Activated CD8-positive, alpha-beta memory T cell treated with anti-CD3 and anti-CD28 coated beads for 4 hours (primary cell): Measurements from ENCODE around the gene PRLHR.

Source experiments
- DNase-seq, 2 donors: peaks; one replicate each; pipeline ENCODE4 v3.0.0-alpha.2; 2020; ENCODE audit warnings: low read depth in 2 of 2

PRLHR gene

GRCh38 chr10:118587881-118588651 lies 7.4 kb downstream of the PRLHR start:
- no peak for DNase-seq

GRCh38 chr10:118586911-118587310 lies 8.5 kb downstream of the PRLHR start:
- no peak for DNase-seq

GRCh38 chr10:118585794-118586193 lies 9.7 kb downstream of the PRLHR start:
- DNase-seq = no peak

DNA sequence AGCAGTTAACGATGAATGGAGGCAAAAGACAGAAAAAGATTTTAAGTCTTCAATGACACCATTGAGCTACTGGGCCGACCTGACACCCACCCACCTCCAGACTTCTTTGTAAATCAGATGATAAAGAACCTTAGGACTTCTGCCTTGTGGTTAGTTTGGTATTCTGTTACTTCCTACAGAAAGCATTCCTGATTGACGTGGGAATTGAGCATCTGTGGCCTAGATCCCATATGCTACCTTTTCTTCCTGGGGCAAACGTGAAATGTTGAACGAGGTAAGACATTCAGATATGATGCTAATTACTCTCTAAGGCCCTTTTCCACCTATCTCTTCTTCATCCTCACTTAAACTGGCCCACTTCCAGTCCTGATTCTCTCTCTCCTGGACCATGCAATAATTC lies 10.2 kb downstream of the PRLHR start:
- DNase-seq = no peak

- DNase-seq = no peak
Observed at GRCh38 chr10:118584181-118584954, 11.1 kb downstream of the PRLHR start.

DNA sequence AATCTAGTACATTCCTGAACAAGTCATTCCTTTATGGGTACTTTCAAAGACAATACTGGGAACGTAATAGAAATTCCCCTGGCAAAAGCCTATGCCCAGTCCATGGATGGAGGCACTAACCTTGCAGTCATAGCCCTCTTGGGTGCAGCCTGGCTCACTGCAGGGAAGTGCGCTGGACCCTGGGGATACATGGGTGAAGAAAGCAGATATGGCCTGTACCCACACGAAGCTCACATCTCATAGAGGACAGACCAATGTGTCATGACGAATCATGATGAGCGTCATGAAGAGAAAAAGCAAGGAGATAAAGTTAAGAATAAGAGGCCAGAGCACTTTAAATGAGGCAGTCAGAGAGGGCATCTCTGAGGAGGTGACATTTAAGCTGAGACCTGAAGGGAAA lies 11.8 kb downstream of the PRLHR start:
- no peak for DNase-seq

DNA sequence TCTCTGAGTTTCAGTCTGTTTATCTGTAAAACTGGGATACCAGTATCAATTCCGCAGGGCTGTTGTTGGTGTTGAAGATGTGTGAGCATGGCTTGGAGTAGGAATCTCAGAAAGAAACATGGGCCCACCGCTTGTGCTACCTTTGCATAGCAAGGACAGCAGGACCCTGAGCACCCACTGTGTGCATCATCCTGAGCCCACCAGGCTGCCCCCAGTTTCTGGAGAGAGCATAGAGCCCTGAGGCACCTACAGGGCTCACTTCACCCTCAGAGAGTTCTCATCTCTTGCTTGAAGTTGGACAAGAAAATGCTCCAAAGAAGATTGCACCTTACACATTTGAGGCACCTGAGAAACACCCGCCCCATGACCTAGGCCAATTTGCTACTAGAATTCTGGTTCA lies 12.9 kb downstream of the PRLHR start:
- DNase-seq = no peak

GRCh38 chr10:118581340-118581739 lies 14.1 kb downstream of the PRLHR start:
- no peak for DNase-seq

DNA sequence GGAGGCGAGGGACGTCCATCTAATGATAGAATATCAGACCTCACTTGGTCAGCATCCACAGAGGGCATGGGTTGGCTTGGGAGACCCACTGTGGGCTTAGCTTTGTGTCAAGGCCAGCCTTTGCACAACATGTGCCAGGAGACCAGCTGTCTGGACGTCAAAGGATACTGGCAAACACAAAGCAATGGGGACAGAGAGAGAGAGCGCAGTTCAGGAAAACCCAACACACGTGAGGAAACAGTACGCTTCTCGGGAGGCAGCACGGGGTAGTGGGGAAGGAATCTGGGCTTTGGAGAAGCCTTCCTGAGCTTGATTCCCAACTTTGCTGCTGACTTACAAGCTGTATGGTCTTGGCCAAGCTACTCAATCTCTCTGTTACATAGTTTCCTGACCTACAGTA lies 14.7 kb downstream of the PRLHR start:
- DNase-seq = no peak

GRCh38 chr10:118573512-118573911 lies 21.9 kb downstream of the PRLHR start:
- no peak for DNase-seq

DNA sequence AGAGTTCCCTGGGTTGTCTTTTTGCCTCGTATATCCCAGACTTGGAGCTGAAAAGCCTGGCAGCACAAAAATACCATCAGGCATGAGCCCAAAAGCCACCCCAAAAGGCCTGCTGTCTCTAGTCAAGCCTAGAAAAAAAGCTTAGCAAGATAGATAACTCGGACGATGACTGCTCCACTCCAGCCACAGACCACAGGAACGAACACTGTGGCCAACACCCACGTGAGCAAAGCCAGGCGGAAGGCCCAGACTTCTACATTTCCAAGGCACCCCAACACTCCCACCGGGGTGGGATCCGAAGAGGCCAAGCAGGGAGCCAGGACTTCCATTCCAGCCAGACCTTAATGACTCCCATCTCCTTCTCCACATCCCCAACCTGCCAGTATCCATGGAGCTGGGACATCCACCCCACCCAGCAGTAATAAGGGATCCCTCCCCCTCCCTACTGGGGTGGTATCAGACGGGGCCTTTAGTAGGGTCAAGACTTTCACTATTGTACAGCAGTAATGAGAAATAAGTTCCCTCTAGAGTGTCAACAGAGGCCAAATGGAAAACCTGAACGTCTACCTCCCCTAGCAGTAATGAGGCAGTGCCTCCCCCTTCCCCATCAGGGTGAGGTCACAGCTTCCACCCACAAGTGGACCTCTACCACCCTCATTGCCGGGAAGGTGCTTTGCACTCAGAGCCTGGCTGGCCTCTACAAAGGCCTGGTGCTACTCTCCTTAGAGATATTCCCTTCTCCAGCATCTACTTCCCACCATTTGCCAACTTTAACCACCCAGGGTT lies 23.0 kb downstream of the PRLHR start:
- no peak for DNase-seq

GRCh38 chr10:118571123-118571522 lies 24.3 kb downstream of the PRLHR start:
- no peak for DNase-seq

DNA sequence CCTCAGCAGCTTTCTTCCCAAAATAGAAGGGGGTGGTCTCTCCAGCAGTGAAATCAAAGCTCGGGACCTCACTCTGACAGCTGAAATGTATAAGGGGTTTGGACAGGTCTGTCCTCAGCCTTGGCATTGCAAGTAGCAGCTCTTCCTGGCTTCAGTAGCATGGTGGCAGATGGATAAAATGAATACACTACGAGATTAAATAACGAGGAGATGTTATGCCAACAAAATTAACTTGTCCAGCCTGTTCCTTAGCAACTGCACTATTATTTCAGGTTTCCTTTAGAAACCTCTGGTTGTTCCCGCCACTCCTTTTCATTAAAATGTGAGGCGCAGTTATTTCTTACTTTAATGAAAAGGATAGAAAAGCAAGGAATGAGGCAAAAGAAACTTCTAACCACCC lies 24.9 kb downstream of the PRLHR start:
- no peak for DNase-seq

DNA sequence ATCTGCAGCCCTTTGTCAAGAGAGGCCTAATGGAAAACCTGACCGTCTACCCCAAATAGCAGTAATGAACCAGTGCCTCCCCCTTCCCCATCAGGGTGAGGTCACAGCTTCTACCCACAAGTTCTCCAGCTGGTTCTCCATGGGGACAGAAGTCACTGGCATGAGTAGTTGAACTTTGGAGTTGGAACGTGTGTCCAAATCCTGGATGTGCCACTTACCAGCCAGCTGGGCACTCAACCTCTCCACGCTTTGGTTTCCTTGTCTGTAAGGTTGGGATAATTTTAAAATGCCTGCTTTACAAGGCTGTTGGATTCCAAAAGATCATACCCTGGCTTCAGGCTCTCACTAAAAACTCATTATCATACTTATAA lies 25.6 kb downstream of the PRLHR start:
- no peak for DNase-seq

DNA sequence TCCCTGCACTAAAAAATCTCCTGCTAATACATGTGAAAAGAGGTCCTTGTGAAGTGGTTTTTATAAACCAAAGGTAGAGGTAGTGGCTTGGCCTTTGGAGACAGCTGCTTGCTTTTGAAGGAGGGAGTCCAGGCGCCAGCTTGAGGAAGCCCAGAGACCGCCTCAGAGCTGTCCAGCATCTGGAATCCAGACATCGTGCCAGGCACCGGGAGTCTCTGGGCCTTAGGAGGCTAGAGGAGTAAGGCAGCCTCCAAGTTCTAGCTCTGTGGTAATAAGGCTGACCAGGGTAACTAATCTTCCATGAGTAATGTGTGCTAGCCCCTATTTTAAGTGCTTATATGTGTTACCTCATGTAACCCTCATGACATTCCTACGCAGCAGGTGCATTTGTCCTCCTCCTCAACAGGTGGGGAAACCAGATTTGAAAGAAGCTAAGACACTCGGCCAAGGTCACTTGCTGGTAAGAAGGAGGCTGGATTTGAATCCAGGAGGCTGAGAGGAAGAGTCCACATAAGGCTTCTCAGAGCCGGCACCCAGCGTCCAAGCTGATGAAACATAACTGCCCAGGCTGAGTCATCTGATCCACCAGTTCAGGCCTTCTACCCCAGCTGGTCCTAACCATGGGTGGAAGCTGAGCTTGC lies 26.1 kb downstream of the PRLHR start:
- no peak for DNase-seq

GRCh38 chr10:118568327-118568848 lies 27.1 kb downstream of the PRLHR start:
- peak in 1 of 2 donors; percentile 14 for DNase-seq

DNA sequence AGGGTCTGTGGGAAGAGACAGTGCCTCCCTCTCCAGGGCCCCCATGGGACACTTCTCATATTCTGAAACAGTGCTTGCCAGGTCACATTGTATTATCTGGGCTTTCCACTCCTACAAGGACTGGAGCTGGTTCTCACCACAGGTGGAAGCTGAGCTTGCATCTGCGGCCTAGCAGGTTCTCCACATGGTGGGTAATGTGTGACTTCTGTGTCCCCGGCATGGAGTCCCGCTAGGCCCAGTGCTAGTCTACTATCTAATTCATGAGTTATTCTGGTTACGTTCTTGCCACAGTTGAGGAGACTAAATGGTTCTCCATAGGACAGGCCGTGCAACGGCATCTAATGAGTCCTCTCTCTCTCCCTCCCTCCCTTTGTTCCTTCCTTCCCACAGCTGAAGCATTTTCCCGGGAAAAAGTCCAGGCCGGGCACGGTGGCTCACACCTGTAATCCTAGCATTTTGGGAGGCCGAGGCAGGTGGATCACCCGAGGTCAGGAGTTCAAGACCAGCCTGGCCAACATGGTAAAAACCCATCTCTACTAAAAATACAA lies 27.7 kb downstream of the PRLHR start:
- DNase-seq = no peak

DNA sequence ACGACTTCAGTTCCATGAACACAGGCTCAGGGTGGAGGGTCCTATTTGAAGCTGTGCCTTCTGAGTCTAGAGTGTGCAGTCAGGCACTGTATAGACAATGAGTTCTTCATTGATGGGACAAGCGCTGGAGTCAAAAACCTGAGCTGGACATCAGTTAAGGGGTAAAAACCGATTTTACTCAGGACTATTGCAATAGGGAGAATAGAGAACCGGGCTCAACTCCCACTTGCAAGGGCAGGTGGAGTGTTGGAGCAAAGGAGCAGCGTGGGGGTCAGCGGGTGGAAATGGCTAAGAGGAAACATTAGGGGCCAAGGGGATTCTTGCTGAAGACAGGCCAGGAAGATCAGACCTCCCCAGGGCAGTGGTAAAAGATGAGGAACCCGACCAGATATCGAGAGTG lies 28.5 kb downstream of the PRLHR start:
- DNase-seq = no peak

DNA sequence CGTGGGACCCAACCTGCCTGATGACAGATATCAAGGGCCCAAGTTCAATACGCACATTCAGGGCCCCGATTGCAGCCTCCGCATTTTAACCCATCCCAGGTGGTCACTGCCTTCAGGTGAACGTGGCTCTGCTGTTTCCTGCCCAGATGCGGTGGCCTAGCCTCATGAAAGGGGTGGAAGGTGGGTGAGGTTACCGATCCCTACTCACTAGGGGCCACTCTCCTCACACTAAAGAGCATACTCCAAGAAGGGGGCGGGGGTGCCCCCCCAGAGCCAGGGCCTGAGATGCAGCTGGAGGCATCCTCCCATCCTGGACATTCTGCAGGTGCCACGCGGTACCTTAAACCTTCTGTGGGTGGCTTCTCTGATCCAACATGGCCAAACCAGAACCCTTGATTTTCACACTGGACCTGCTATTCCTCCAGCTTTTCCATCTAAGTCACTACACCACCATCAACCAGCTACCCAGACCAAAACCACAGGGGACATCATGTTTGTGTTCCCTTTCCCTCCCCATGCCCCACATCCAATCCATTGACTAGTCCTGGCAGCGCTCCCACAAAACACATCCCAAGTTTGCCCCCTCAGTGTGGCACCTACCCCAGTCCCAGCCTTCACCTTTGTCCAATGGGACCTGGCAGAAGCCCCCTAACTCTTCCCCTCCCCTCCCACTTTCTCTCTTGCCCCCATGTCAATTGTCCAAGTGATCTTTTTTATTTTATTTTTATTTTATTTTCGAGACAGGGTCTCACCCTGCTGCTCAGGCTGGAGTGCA lies 30.0 kb downstream of the PRLHR start:
- DNase-seq = no peak

DNA sequence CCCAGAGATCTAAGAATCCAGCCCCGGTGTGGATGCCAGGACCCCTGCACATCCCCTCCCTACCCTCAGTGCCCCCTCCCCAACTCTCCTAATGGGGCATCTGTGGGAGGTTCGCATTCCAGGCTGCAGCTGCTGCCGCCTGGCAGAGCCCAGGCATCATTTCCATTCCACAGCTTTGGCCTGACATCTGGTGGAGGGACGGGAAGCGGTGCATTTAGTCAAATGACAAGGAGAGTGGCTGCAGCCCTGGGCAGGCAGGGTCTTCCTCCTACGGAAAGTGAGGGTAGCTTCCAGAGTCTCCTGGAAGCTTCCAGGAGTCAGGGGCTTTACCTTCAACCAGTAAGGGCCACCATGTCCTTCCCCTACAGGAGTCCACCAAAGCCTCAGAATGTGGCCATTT lies 30.8 kb downstream of the PRLHR start:
- no peak for DNase-seq

- DNase-seq = no peak
Observed at GRCh38 chr10:118564114-118564513, 31.3 kb downstream of the PRLHR start.
